DLD1 (cell line): ENCODE results near the gene DOCK2.

ENCODE experiments used
- in situ Hi-C: cut with HindIII; loops from 2 replicates; pipeline ENCODE4 v1.10.0; 2017; ENCODE audit warnings: low sequenced_read_pairs

DOCK2 gene

GRCh38 chr5:170110403-170111087, 473.5 kb downstream of the DOCK2 start:
- in situ Hi-C loops = no loop called here

GRCh38 chr5:170111088-170111785, 474.2 kb downstream of the DOCK2 start:
- in situ Hi-C loops = no loop called here

GRCh38 chr5:170112876-170113521, 475.9 kb downstream of the DOCK2 start:
- in situ Hi-C loops = no loop called here

- in situ Hi-C loops = no loop called here
Observed at GRCh38 chr5:170113522-170113900, 476.4 kb downstream of the DOCK2 start.

- in situ Hi-C loops = no loop called here
Observed at GRCh38 chr5:170114271-170114670, 477.2 kb downstream of the DOCK2 start.

- in situ Hi-C loops = no loop called here
Observed at GRCh38 chr5:170115925-170116324, 478.9 kb downstream of the DOCK2 start.

GRCh38 chr5:170117736-170118135, 480.7 kb downstream of the DOCK2 start:
- in situ Hi-C loops = no loop called here

GRCh38 chr5:170120576-170120975, 483.5 kb downstream of the DOCK2 start:
- in situ Hi-C loops = no loop called here

GRCh38 chr5:170121321-170121720, 484.2 kb downstream of the DOCK2 start:
- in situ Hi-C loops = no loop called here

GRCh38 chr5:170126061-170126460, 489.0 kb downstream of the DOCK2 start:
- in situ Hi-C loops = no loop called here

- in situ Hi-C loops = no loop called here
Observed at GRCh38 chr5:170126626-170127025, 489.6 kb downstream of the DOCK2 start.

GRCh38 chr5:170131235-170131634, 494.2 kb downstream of the DOCK2 start:
- in situ Hi-C loops = no loop called here

GRCh38 chr5:170132269-170132975, 495.3 kb downstream of the DOCK2 start:
- in situ Hi-C loops = no loop called here
